ENCODE results near the gene CD300LD.
"Not testable (repeated sequence)": the region's sequence is repeated elsewhere in the genome, so short reads cannot be mapped to it uniquely, and the experiment has no call there.

The CD300LD gene

GRCh38 chr17:74592087-74592990 is at the start of gene CD300LD:
Gene CD300LD, minus strand, starts transcription at chr17:74592283. Its CDS starts 81 bp downstream, at chr17:74592202.
- DNase-seq, result no peak

GRCh38 chr17:74641224-74641957 is 49.3 kb upstream of the CD300LD start:
- DNase-seq, result no peak

- no peak for DNase-seq
Measured at GRCh38 chr17:74639704-74640151, 47.6 kb upstream of the CD300LD start.

- DNase-seq, result no peak
Measured at GRCh38 chr17:74637926-74638325, 45.8 kb upstream of the CD300LD start.

- no peak for DNase-seq
Measured at GRCh38 chr17:74637265-74637664, 45.2 kb upstream of the CD300LD start.

GRCh38 chr17:74636541-74637085 is 44.5 kb upstream of the CD300LD start:
- not testable (repeated sequence) for DNase-seq

GRCh38 chr17:74635418-74635817 is 43.3 kb upstream of the CD300LD start:
- DNase-seq, result no peak

GRCh38 chr17:74633326-74633725 is 41.2 kb upstream of the CD300LD start:
- no peak for DNase-seq

- no peak for DNase-seq
Measured at GRCh38 chr17:74632617-74633016, 40.5 kb upstream of the CD300LD start.

GRCh38 chr17:74631468-74632450 is 39.7 kb upstream of the CD300LD start:
- DNase-seq, result no peak

GRCh38 chr17:74630251-74630650 is 38.2 kb upstream of the CD300LD start:
- not testable (repeated sequence) for DNase-seq

- no peak for DNase-seq
Measured at GRCh38 chr17:74625661-74626060, 33.6 kb upstream of the CD300LD start.

GRCh38 chr17:74624131-74624530 is 32.0 kb upstream of the CD300LD start:
- DNase-seq, result no peak

GRCh38 chr17:74623693-74624093 is 31.6 kb upstream of the CD300LD start, which contains the start of gene CD300E:
Gene CD300E, minus strand, starts transcription at chr17:74623738. Its CDS starts 117 bp downstream, at chr17:74623621.
- no peak for DNase-seq

GRCh38 chr17:74619077-74619673 is 27.1 kb upstream of the CD300LD start:
- no peak for DNase-seq

GRCh38 chr17:74618451-74618850 is 26.4 kb upstream of the CD300LD start:
- no peak for DNase-seq

- no peak for DNase-seq
Measured at GRCh38 chr17:74616696-74617095, 24.6 kb upstream of the CD300LD start.

GRCh38 chr17:74612046-74612445 is 20.0 kb upstream of the CD300LD start:
- no peak for DNase-seq

GRCh38 chr17:74610108-74610507 is 18.0 kb upstream of the CD300LD start:
- DNase-seq, result no peak

GRCh38 chr17:74608511-74608910 is 16.4 kb upstream of the CD300LD start:
- DNase-seq, result no peak

- no peak for DNase-seq
Measured at GRCh38 chr17:74607221-74607620, 15.1 kb upstream of the CD300LD start.

GRCh38 chr17:74606050-74606449 is 14.0 kb upstream of the CD300LD start:
- no peak for DNase-seq
